K562 (cell line): Measurements from ENCODE around the gene HSPA1L. TPM values are rescaled to one million over a fixed set of nuclear protein-coding genes. Genes with fewer than 3 reads are reported as not detected.

Experiments used
- ATAC-seq: fragments of 200-7000 bp; cut with Tn5 transposase; 3 replicates; pipeline ENCODE4 v1.9.1; 2020; ENCODE audit warnings: moderate library complexity
- BruUV-seq: library from RNA; stranded (reverse); fragments of 400-500 nt; replicated peaks from 2 replicates; lab custom pipeline; 2021; lab: Mats Ljungman, UMichigan
- CTCF ChIA-PET: fragments of 300-600 bp; formaldehyde crosslinking; extraction: SDS; loops from one replicate; lab custom pipeline; 2021; ENCODE audit warnings: low intra/inter-chr PET ratio; lab: Yijun Ruan, JAX
- POLR2A ChIA-PET: fragments of 300-600, 350-650 bp; sonication (Branson Sonifier 250); formaldehyde crosslinking; extraction: SDS; loops from one replicate; lab custom pipeline; 2021; ENCODE audit warnings: antibody characterized with exemption, inconsistent platforms; lab: Yijun Ruan, JAX
- DNase-seq, 4 experiments: peaks; one replicate each; pipeline versions ENCODE4 v3.0.0 to v3.0.0-alpha.2; 2011 to 2018; ENCODE audit warnings: low spot score in 3 of 4, mixed read lengths in 3 of 4; ENCODE audit errors: extremely low read depth in 1 of 4
- FAIRE-seq: peaks from 2 replicates; lab custom pipeline; 2011; peaks lifted over from hg19 to GRCh38; lab: Jason Lieb, UNC
- H2AFZ ChIP-seq: 2 replicates; pipeline ENCODE4 v1.6.0; 2011; ENCODE audit warnings: low read depth, low read length, control low read depth, inconsistent platforms
- H3K27ac ChIP-seq: fragments of 200-600 bp; 3 replicates; pipeline ENCODE4 v1.8.0; 2011; ENCODE audit warnings: low read depth, mild to moderate bottlenecking, control low read depth, inconsistent platforms, low read length, moderate library complexity, mixed read lengths; ENCODE audit errors: extremely low read depth
- H3K27me3 ChIP-seq, 2 experiments: fragments of 300-600 bp in 1 of 2; 2 replicates in 1 of 2; 3 replicates in 1 of 2; pipeline versions ENCODE4 v1.6.0 to v1.8.0; 2011; ENCODE audit warnings: inconsistent platforms in 2 of 2, low read length in 2 of 2, mild to moderate bottlenecking in 1 of 2, mixed read lengths in 1 of 2, moderate library complexity in 1 of 2; ENCODE audit not compliant: control insufficient read depth in 2 of 2, insufficient read depth in 2 of 2
- H3K36me3 ChIP-seq: fragments of 300-600 bp; 3 replicates; pipeline ENCODE4 v1.8.0; 2011; ENCODE audit warnings: mild to moderate bottlenecking, low read length, inconsistent platforms; ENCODE audit not compliant: control insufficient read depth, insufficient read depth
- H3K4me1 ChIP-seq, 2 experiments: fragments of 200-600 bp in 1 of 2; replicated peaks in 1 of 2; 2 replicates in 1 of 2; 3 replicates in 1 of 2; pipeline versions ENCODE4 v1.5.1 to v1.8.0; 2011; ENCODE audit warnings: inconsistent platforms in 2 of 2, low read length in 2 of 2, mild to moderate bottlenecking in 1 of 2, mixed read lengths in 1 of 2, moderate library complexity in 1 of 2; ENCODE audit not compliant: control insufficient read depth in 2 of 2, insufficient read depth in 2 of 2
- H3K4me2 ChIP-seq: 2 replicates; pipeline ENCODE4 v1.6.1; 2011; ENCODE audit warnings: low read length, control low read depth, inconsistent platforms, mixed read lengths; ENCODE audit not compliant: insufficient read depth
- H3K4me3 ChIP-seq: fragments of 200-600 bp; sonication (generic), shearing (Covaris generic); 2 replicates; pipeline ENCODE4 v1.5.1; 2016; ENCODE audit warnings: control low read depth, inconsistent platforms
- H3K79me2 ChIP-seq: fragments of 200-600 bp; 3 replicates; pipeline ENCODE4 v1.8.0; 2011; ENCODE audit warnings: low read length, inconsistent platforms; ENCODE audit not compliant: control insufficient read depth, insufficient read depth
- H3K9ac ChIP-seq, 2 experiments: 2 replicates each; pipeline versions ENCODE4 v1.6.0 to v1.6.1; 2011; ENCODE audit warnings: low read depth in 2 of 2, low read length in 2 of 2, control low read depth in 1 of 2, inconsistent platforms in 1 of 2, mild to moderate bottlenecking in 1 of 2, mixed read lengths in 1 of 2; ENCODE audit not compliant: insufficient read depth in 1 of 2
- H3K9me1 ChIP-seq: one replicate; pipeline ENCODE4 v1.6.0; 2011; ENCODE audit warnings: inconsistent platforms, mild to moderate bottlenecking, low read length, moderate library complexity; ENCODE audit not compliant: control insufficient read depth, insufficient read depth
- H3K9me3 ChIP-seq: replicated peaks from 2 replicates; pipeline ENCODE4 v1.5.1; 2011; ENCODE audit warnings: low read depth, low read length, inconsistent platforms; ENCODE audit not compliant: control insufficient read depth, insufficient read depth
- H4K20me1 ChIP-seq: replicated peaks from 2 replicates; pipeline ENCODE4 v1.6.1; 2011; ENCODE audit warnings: low read length, inconsistent platforms, mixed read lengths; ENCODE audit not compliant: control insufficient read depth, insufficient read depth
- ATF7 ChIP-seq: fragments of 450-650 bp; IDR thresholded peaks from 2 replicates; pipeline ENCODE4 v1.7.1; 2014; ENCODE audit warnings: mild to moderate bottlenecking, moderate library complexity
- EWSR1 ChIP-seq: fragments of 450-650 bp; IDR thresholded peaks from 2 replicates; pipeline ENCODE4 v1.6.1; 2018; ENCODE audit warnings: borderline replicate concordance, mild to moderate bottlenecking, low read depth, moderate library complexity; ENCODE audit not compliant: partially characterized antibody
- FOXJ2 ChIP-seq: fragments of 200-800 bp; sonication (Bioruptor generic); IDR thresholded peaks from 2 replicates; pipeline ENCODE4 v1.6.1; 2016; ENCODE audit warnings: missing genetic modification characterization, missing compliant biosample characterization
- GABPB1 ChIP-seq: sonication (generic); formaldehyde crosslinking; IDR thresholded peaks from 2 replicates; pipeline ENCODE4 v1.8.0; 2022; ENCODE audit warnings: mild to moderate bottlenecking, missing genetic modification reagents
- JUND ChIP-seq, 2 experiments: IDR thresholded peaks; 2 replicates in 1 of 2; 3 replicates in 1 of 2; pipeline ENCODE4 v1.6.1; 2011; ENCODE audit warnings: borderline replicate concordance in 2 of 2, low read depth in 2 of 2, low read length in 2 of 2, improper control_type of control experiment in 1 of 2, missing biosample characterization in 1 of 2, missing genetic modification characterization in 1 of 2, missing genetic modification reagents in 1 of 2
- KAT2B ChIP-seq: IDR thresholded peaks from one replicate; pipeline ENCODE4 v1.6.1; 2012; ENCODE audit warnings: low read depth, mild to moderate bottlenecking, control low read depth, inconsistent platforms, low read length, moderate library complexity
- LCOR ChIP-seq: sonication (generic); formaldehyde crosslinking; IDR thresholded peaks from 2 replicates; pipeline ENCODE4 v1.8.0; 2022; ENCODE audit warnings: mild to moderate bottlenecking, missing genetic modification reagents
- MAZ ChIP-seq, 2 experiments: fragments of 450-650 bp in 1 of 2; sonication (generic) in 1 of 2; formaldehyde crosslinking; IDR thresholded peaks in 1 of 2; conservative IDR thresholded peaks in 1 of 2; 2 replicates each; pipeline versions ENCODE4 v1.4.0 to v1.5.0; 2020; ENCODE audit warnings: mild to moderate bottlenecking in 1 of 2, missing genetic modification reagents in 1 of 2
- MCM3 ChIP-seq: fragments of 450-650 bp; IDR thresholded peaks from 2 replicates; pipeline ENCODE4 v1.6.1; 2016
- POLR2AphosphoS5 ChIP-seq: IDR thresholded peaks from 2 replicates; pipeline ENCODE4 v1.6.1; 2011; ENCODE audit warnings: mild to moderate bottlenecking, low read depth, low read length, moderate library complexity; ENCODE audit not compliant: control insufficient read depth, insufficient read depth
- PTRF ChIP-seq: fragments of 450-650 bp; IDR thresholded peaks from 2 replicates; pipeline ENCODE4 v1.6.1; 2016; ENCODE audit warnings: mild to moderate bottlenecking, missing genetic modification characterization, missing compliant biosample characterization
- RBFOX2 ChIP-seq: fragments of 200-400 bp; formaldehyde crosslinking; IDR thresholded peaks from 2 replicates; pipeline ENCODE4 v1.6.1; 2017; ENCODE audit warnings: low read depth, mild to moderate bottlenecking, low read length, moderate library complexity
- RNF2 ChIP-seq: sonication (generic); IDR thresholded peaks from 2 replicates; pipeline ENCODE4 v1.6.1; 2016
- SNRNP70 ChIP-seq: fragments of 200-400 bp; formaldehyde crosslinking; optimal IDR thresholded peaks from 2 replicates; pipeline ENCODE3; 2017; ENCODE audit warnings: low read depth, low read length
- TSC22D4 ChIP-seq: fragments of 450-650 bp; IDR thresholded peaks from 2 replicates; pipeline ENCODE4 v1.6.1; 2016; ENCODE audit warnings: missing genetic modification characterization, missing biosample characterization, control low read depth
- ZFP91 ChIP-seq: sonication (generic); formaldehyde crosslinking; IDR thresholded peaks from 2 replicates; pipeline ENCODE4 v1.8.0; 2022; ENCODE audit warnings: mild to moderate bottlenecking, missing genetic modification reagents
- ZNF232 ChIP-seq: sonication (generic); formaldehyde crosslinking; IDR thresholded peaks from 2 replicates; pipeline ENCODE4 v1.8.0; 2022; ENCODE audit warnings: mild to moderate bottlenecking, missing genetic modification reagents
- ZNF384 ChIP-seq: IDR thresholded peaks from 2 replicates; pipeline ENCODE4 v1.6.1; 2012; ENCODE audit warnings: low read depth, low read length, improper control_type of control experiment
- ZNF398 ChIP-seq: fragments of 250-450 bp; sonication (Bioruptor Pico); IDR thresholded peaks from 2 replicates; pipeline ENCODE4 v1.8.0; 2021; ENCODE audit warnings: moderate library complexity, mild to moderate bottlenecking, inconsistent platforms
- ZNF717 ChIP-seq: fragments of 250-450 bp; sonication (Bioruptor Pico); IDR thresholded peaks from 2 replicates; pipeline ENCODE4 v1.5.0; 2021
- WGBS: fragments of 100-300 bp; shearing (Covaris generic); methylation state at CpG from one replicate; pipeline ENCODE4 v1.1.6; 2016; ENCODE audit warnings: low coverage, mixed read lengths; ENCODE audit not compliant: insufficient coverage; ENCODE audit errors: missing lambda C conversion rate; 5-methylcytosine and 5-hydroxymethylcytosine counted together
- in situ Hi-C: fragments of 300-500 bp; cut with MboI; formaldehyde crosslinking; loops from 4 replicates; pipeline ENCODE4 v1.15.0; 2018; ENCODE audit warnings: inconsistent platforms, mixed read lengths
- intact Hi-C: fragments of 100-400 bp; cut with micrococcal nuclease; formaldehyde crosslinking; loops from 2 replicates; pipeline ENCODE4 v1.14.2; 2022
- polyA plus RNA-seq, 8 experiments: library from polyadenylated mRNA; depleted of rRNA in 4 of 8; stranded (reverse) in 5 of 8; unstranded in 3 of 8; fragments of >200 nt; fragmentation: Nextera tagmentation in 2 of 8; fragmentation: Illumina TruSeq in 1 of 8; extraction: Ambion mirVana in 2 of 8; extraction: Trizol in 1 of 8; gene quantifications; 2 replicates each; pipeline versions ENCODE4 v1.2.1 to v1.2.3, GENCODE V29; 2011 to 2014; ENCODE audit warnings: inconsistent platforms in 1 of 8, missing spikeins in 1 of 8
- total RNA-seq, 7 experiments: library from RNA; depleted of rRNA in 6 of 7; stranded (reverse); fragments of >200 nt in 6 of 7; fragmentation: Illumina TruSeq in 2 of 7; extraction: Trizol in 2 of 7; gene quantifications; 2 replicates each; pipeline versions ENCODE4 v1.2.1 to v1.2.3, GENCODE V29; 2011 to 2021; ENCODE audit warnings: low replicate concordance in 1 of 7

The HSPA1L gene
- total and polyA plus RNA-seq, 9 of the 15 experiments (the other 6 are each of a cell fraction or from before 2014, with no cell fraction given), result 0.14 to 2.1 (median 1.3) TPM

- H3K36me3 ChIP-seq, result peaks cover 94% of the 10 kb centered on the region
- BruUV-seq, result no TSS peak
- in situ Hi-C loops, result no loop called here
- TF ChIP-seq FOXJ2 (tag) (no peak), ATF7 (no peak), PTRF (tag) (no peak), ZFP91 (CRISPR knock-in tag) (no peak), ZNF398 (CRISPR knock-in tag) (no peak), ZNF717 (CRISPR knock-in tag) (no peak), MAZ (CRISPR knock-in tag; conservative IDR thresholded peaks at IDR 0.05 in 1 of 2, IDR thresholded peaks at IDR 0.05 in 1 of 2) (no peak), MCM3 (no peak), ZNF384 (no peak), POLR2AphosphoS5 (0 out of 2 replicates have a peak, but pooled peaks have one; percentile 1), RNF2 (no peak), EWSR1 (no peak), SNRNP70 (peak; percentile 71), JUND (IDR thresholded peaks at IDR 0.05; ENCODE audit: borderline replicate concordance, low read depth, low read length) (no peak), JUND (tag; IDR thresholded peaks at IDR 0.05; ENCODE audit: borderline replicate concordance, low read depth, low read length) (no peak), RBFOX2 (peak; percentile 57), LCOR (CRISPR knock-in tag) (no peak), ZNF232 (CRISPR knock-in tag) (no peak), TSC22D4 (tag) (no peak), GABPB1 (CRISPR knock-in tag) (no peak), KAT2B (no peak)
Measured at GRCh38 chr6:31784098-31784925, 30.8 kb downstream of the HSPA1L start.

More at GRCh38 chr6:31784098-31784925, 30.8 kb downstream of the HSPA1L start:
- DNase-seq (no peak), ATAC-seq (no peak), FAIRE-seq (no peak)
- no peaks in the 10 kb centered on the region for H3K9me1 ChIP-seq
- intact Hi-C loops, result no loop called here
- peaks cover 0 to 30% of the 10 kb centered on the region in 2 experiments; a peak in 1 of 5 replicates for H3K4me1 ChIP-seq
- CTCF ChIA-PET, result no interaction called here
- H3K79me2 ChIP-seq, result peaks cover 4% of the 10 kb centered on the region
- POLR2A ChIA-PET, result interaction anchor here (0.6 to 2.4 kb wide), 12 partner anchors 10 to 94 kb away, joined by 3 to 10 read pairs (median 4); partner anchors contain the start of genes HSPA1A, HSPA1B, HSPA1L and LSM2
- no peak overlapping the region for H3K27ac ChIP-seq
- WGBS, result 90% methylated on average over 15 of the region's 15 CpGs
- no peak overlapping the region for H3K4me3 ChIP-seq
- H3K9ac ChIP-seq, result peak overlapping the region in 1 of 2 experiments; percentile 70; a peak in 2 of 4 replicates
- H4K20me1 ChIP-seq, result no peaks in the 10 kb centered on the region
- H3K4me2 ChIP-seq, result no peak overlapping the region
- no peaks in the 10 kb centered on the region for H3K9me3 ChIP-seq
- H2AFZ ChIP-seq, result no peak overlapping the region
- H3K27me3 ChIP-seq, result no peaks in the 10 kb centered on the region
